ENCODE results near the gene RBMS1. TPM values are rescaled to one million over a fixed set of nuclear protein-coding genes. Genes with fewer than 3 reads are reported as not detected.

The RBMS1 gene
- total and polyA plus RNA-seq, 8 donors: 91.7 to 133 (median 119) TPM

DNA sequence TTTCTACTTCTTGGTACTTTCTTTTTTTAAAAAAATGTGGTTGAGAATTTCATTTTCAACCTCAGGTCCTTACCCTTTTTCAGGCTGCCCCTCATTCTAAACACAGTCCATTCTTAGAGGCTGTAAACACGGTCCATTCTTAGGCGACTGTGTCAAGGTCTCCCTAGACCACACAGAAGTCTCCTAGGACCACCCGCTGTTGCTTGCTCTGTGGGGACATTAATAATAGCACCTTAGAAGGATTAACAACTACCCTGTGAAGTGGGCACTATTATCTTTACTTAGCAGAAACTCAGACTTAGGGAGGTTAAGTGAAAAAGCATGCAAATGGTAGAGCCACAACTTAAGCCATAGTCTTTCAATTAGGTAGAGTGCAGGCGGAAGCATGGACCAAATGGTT is 91.7 kb downstream of the RBMS1 start:
- intact Hi-C loops (cut with DNase I): loop anchor here in 1 of 2 donors (10.0 kb wide), 1 partner anchor 77 kb away; no protein-coding TSS in a partner anchor
- peaks cover 36 to 96% of the 10 kb centered on the region in 2 donors for H3K4me1 ChIP-seq
- no peaks in the 10 kb centered on the region for H3K9me3 ChIP-seq
- no peak for ATAC-seq
- peak overlapping the region in 1 of 2 donors; percentile 55 for H3K27ac ChIP-seq
- no peak for DNase-seq
- H3K4me3 ChIP-seq: no peak overlapping the region
- TF ChIP-seq, protein P1, sequence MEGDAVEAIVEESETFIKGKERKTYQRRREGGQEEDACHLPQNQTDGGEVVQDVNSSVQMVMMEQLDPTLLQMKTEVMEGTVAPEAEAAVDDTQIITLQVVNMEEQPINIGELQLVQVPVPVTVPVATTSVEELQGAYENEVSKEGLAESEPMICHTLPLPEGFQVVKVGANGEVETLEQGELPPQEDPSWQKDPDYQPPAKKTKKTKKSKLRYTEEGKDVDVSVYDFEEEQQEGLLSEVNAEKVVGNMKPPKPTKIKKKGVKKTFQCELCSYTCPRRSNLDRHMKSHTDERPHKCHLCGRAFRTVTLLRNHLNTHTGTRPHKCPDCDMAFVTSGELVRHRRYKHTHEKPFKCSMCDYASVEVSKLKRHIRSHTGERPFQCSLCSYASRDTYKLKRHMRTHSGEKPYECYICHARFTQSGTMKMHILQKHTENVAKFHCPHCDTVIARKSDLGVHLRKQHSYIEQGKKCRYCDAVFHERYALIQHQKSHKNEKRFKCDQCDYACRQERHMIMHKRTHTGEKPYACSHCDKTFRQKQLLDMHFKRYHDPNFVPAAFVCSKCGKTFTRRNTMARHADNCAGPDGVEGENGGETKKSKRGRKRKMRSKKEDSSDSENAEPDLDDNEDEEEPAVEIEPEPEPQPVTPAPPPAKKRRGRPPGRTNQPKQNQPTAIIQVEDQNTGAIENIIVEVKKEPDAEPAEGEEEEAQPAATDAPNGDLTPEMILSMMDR (IDR thresholded peaks at IDR 0.05): no peak
- H3K36me3 ChIP-seq: no peaks in the 10 kb centered on the region
- no peaks in the 10 kb centered on the region for H3K27me3 ChIP-seq

DNA sequence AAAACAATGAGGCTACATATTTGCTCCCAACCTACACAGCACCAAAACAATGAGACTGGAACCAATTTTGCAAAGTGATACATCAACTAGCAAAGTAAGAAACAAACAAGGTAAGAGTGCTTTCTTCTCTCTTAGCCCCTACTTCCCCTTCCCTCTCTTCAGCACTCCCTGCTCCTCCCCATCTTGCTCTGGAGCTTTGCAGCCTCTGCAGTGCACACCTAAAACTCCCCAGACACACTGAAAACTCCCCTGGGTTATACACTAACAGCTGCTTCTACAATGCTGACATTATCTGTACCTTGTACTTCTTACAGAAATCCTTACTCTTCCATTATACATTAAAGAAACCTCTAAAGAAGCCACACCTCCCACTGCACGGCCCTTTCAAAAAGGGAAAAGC is 93.7 kb downstream of the RBMS1 start:
- TF ChIP-seq, protein P1 (IDR thresholded peaks at IDR 0.05): no peak
- no peaks in the 10 kb centered on the region for H3K36me3 ChIP-seq
- H3K4me3 ChIP-seq: no peak overlapping the region
- H3K27me3 ChIP-seq: no peaks in the 10 kb centered on the region
- H3K9me3 ChIP-seq: no peaks in the 10 kb centered on the region
- H3K4me1 ChIP-seq: peaks cover 23 to 100% of the 10 kb centered on the region in 2 donors
- no peak for DNase-seq
- intact Hi-C loops (cut with DNase I): loop anchor here in 1 of 2 donors (10.0 kb wide), 1 partner anchor 75 kb away; no protein-coding TSS in a partner anchor
- H3K27ac ChIP-seq: peak overlapping the region in 1 of 2 donors; percentile 5
- no peak for ATAC-seq

DNA sequence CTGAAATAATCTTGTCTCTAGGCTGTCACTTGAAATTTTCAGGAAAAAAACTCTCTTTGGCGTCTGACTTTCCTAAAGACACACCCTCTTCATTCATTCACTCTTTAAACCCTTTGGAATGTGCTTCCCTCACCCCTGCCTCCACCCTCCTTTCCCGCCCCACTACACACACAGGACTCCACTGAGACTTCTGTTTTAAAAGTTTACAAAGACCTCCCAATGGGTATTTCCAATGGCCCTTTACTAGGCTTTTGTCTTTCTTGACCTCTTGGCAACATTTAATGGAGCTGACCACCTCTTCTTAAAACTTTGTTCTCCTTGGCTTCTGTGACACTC is 96.1 kb downstream of the RBMS1 start:
- Histone ChIP-seq H3K27me3 (no peaks in the 10 kb centered on the region), H3K9me3 (no peaks in the 10 kb centered on the region), H3K4me3 (no peak overlapping the region), H3K27ac (peak overlapping the region in 1 of 2 donors; percentile 20), H3K4me1 (peaks cover 7 to 100% of the 10 kb centered on the region in 2 donors), H3K36me3 (no peaks in the 10 kb centered on the region)
- DNase-seq (no peak), ATAC-seq (peak; percentile 80)
- TF ChIP-seq, protein P1 (IDR thresholded peaks at IDR 0.05): no peak
- intact Hi-C loops (cut with DNase I): no loop called here

DNA sequence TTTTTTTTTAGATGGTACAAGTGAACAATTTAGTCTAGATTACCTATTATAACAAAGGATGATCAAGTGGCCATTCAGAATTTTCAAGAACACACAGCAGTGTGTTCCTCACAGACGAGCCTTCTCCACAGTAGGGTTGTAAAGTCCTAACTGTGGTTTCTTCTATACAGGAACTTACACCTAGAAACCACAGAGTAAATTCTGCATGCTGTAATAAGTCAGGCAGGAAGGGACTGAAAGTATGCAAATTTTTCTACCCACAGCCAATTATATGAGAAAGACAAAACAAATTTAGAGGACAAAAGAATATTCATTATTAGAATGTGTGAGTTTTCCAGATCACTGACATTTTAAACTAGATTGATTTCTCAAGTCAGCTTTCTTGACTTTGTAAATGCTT is 99.5 kb downstream of the RBMS1 start:
- intact Hi-C loops (cut with DNase I): no loop called here
- no peaks in the 10 kb centered on the region for H3K27me3 ChIP-seq
- DNase-seq (no peak), ATAC-seq (peak; percentile 21)
- peaks cover 12 to 100% of the 10 kb centered on the region in 2 donors for H3K4me1 ChIP-seq
- H3K4me3 ChIP-seq: no peak overlapping the region
- H3K36me3 ChIP-seq: no peaks in the 10 kb centered on the region
- no peaks in the 10 kb centered on the region for H3K9me3 ChIP-seq
- peak overlapping the region in 1 of 2 donors; percentile 64 for H3K27ac ChIP-seq
- TF ChIP-seq, protein P1 (IDR thresholded peaks at IDR 0.05): no peak

DNA sequence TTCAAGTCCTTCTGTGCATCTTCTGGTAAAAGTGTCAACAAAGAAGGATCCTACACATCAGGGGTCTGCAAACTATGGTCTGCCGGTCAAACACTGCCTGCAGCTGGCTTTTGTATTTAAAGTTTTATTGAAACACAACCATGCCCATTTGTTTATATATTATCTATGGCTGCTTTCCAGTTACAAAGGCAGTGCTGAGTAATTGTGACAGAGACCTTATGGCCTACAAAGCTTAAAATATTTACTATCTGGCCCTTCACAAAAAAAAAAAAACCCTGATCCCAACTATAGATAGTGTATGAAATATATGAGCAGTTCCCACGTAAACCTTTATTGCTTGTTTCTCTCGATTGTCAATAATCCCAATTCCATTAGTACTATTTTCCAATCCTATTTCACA is 101.4 kb downstream of the RBMS1 start:
- ATAC-seq (no peak), DNase-seq (no peak)
- peak overlapping the region in 1 of 2 donors; percentile 64 for H3K27ac ChIP-seq
- H3K4me3 ChIP-seq: no peak overlapping the region
- H3K4me1 ChIP-seq: peaks cover 24 to 100% of the 10 kb centered on the region in 2 donors
- TF ChIP-seq, protein P1 (IDR thresholded peaks at IDR 0.05): no peak
- no peaks in the 10 kb centered on the region for H3K36me3 ChIP-seq
- H3K27me3 ChIP-seq: no peaks in the 10 kb centered on the region
- no peaks in the 10 kb centered on the region for H3K9me3 ChIP-seq
- intact Hi-C loops (cut with DNase I): no loop called here

All from left lung (tissue), 10 donors.